GM12892 (cell line): ENCODE data around the gene HSPA4.

Experiments used
- POLR2A ChIP-seq: IDR thresholded peaks from 2 replicates; pipeline ENCODE4 v1.6.1; 2011; ENCODE audit warnings: low read depth, low read length, control low read depth
- POLR2AphosphoS5 ChIP-seq: IDR thresholded peaks from 2 replicates; pipeline ENCODE4 v1.6.1; 2011; ENCODE audit warnings: low read depth, low read length, control low read depth
- TAF1 ChIP-seq: IDR thresholded peaks from 2 replicates; pipeline ENCODE4 v1.6.1; 2011; ENCODE audit warnings: low read depth, mild to moderate bottlenecking, control low read depth, low read length, borderline replicate concordance

DNA sequence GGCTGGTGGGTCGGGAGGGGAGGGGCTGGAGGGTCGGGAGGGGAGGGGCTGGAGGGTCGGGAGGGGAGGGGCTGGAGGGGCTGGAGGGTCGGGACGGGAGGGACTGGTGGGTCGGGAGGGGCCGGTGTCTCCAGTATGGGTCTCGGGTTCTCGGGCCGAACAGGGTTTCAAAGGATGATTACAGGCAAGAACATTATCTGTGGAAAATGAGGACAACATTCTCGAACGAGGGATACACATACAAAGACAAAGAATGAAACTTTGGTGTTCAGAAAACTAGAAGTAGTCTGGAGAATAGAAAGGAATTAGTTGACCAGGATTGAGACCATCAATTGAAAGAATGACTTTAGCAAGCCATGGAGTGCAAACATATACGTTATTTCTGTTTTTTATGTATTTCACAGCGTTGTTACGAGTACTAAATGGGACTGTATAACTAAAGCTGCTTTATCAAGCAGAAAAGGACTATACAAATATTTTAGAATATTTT lies 25.1 kb upstream of the HSPA4 start:
- no peak for TF ChIP-seq POLR2AphosphoS5
- no peak for TF ChIP-seq POLR2A
- no peak for TF ChIP-seq TAF1
